PC-3 (cell line): ENCODE data around the gene NAGLU. TPM values are rescaled to one million over a fixed set of nuclear protein-coding genes. Genes with fewer than 3 reads are reported as not detected.
"Not testable (repeated sequence)": the region's sequence is repeated elsewhere in the genome, so short reads cannot be mapped to it uniquely, and the experiment has no call there.

Experiments
- ATAC-seq: fragments of 200-7000 bp; cut with Tn5 transposase; 2 replicates; pipeline ENCODE4 v1.9.1; 2020; ENCODE audit warnings: mild to moderate bottlenecking, moderate library complexity
- BruUV-seq: library from RNA; stranded (reverse); fragments of 400-500 nt; replicated peaks from 2 replicates; lab custom pipeline; 2021; lab: Mats Ljungman, UMichigan
- CTCF ChIA-PET: fragments of 300-600 bp; sonication (Branson Sonifier 250); formaldehyde crosslinking; loops from one replicate; lab custom pipeline; 2022; ENCODE audit warnings: antibody characterized with exemption; lab: Charles Lee
- POLR2A ChIA-PET: fragments of 300-600 bp; sonication (Branson Sonifier 250); formaldehyde crosslinking; loops from one replicate; lab custom pipeline; 2022; ENCODE audit warnings: antibody characterized with exemption; ENCODE audit not compliant: unreplicated experiment; lab: Charles Lee
- DNase-seq: peaks from one replicate; pipeline ENCODE4 v3.0.0-alpha.2; 2015
- H2AFZ ChIP-seq: fragments of 300-600 bp; sonication (generic); 2 replicates; pipeline ENCODE4 v1.6.0; 2016; ENCODE audit warnings: antibody characterized with exemption, low read length
- H3F3A ChIP-seq: fragments of 300-600 bp; sonication (generic); one replicate; pipeline ENCODE4 v1.6.0; 2017; ENCODE audit warnings: antibody characterized with exemption, low read length, control low read depth, mild to moderate bottlenecking; ENCODE audit not compliant: unreplicated experiment
- H3K27ac ChIP-seq: fragments of 300-600 bp; sonication (generic); 2 replicates; pipeline ENCODE4 v1.5.1; 2016; ENCODE audit warnings: mild to moderate bottlenecking, low read length
- H3K27me3 ChIP-seq: fragments of 300-600 bp; sonication (generic); 2 replicates; pipeline ENCODE4 v1.6.1; 2016; ENCODE audit warnings: low read length, mixed read lengths
- H3K36me3 ChIP-seq: fragments of 300-600 bp; sonication (generic); 2 replicates; pipeline ENCODE4 v1.6.1; 2016; ENCODE audit warnings: low read depth, mixed run types, low read length, mixed read lengths
- H3K4me1 ChIP-seq: fragments of 300-600 bp; sonication (generic); 2 replicates; pipeline ENCODE4 v1.5.1; 2016; ENCODE audit warnings: low read length; ENCODE audit not compliant: insufficient read depth
- H3K4me2 ChIP-seq: fragments of 300-600 bp; sonication (generic); 2 replicates; pipeline ENCODE4 v1.6.0; 2016; ENCODE audit warnings: low read length
- H3K4me3 ChIP-seq: fragments of 300-600 bp; sonication (generic); 2 replicates; pipeline ENCODE4 v1.5.1; 2016; ENCODE audit warnings: mild to moderate bottlenecking, low read length, mixed read lengths
- H3K79me2 ChIP-seq: fragments of 300-600 bp; sonication (generic); 2 replicates; pipeline ENCODE4 v1.6.1; 2017; ENCODE audit warnings: low read length, mixed read lengths
- H3K9ac ChIP-seq: fragments of 300-600 bp; sonication (generic); 2 replicates; pipeline ENCODE4 v1.6.0; 2016; ENCODE audit warnings: mild to moderate bottlenecking, low read length
- H3K9me2 ChIP-seq: fragments of 300-600 bp; sonication (generic); replicated peaks from 2 replicates; pipeline ENCODE4 v1.6.1; 2016; ENCODE audit warnings: mixed run types, low read length, mixed read lengths
- H3K9me3 ChIP-seq: fragments of 300-600 bp; sonication (generic); 2 replicates; pipeline ENCODE4 v1.6.1; 2016; ENCODE audit warnings: low read length, mixed read lengths
- H4K20me1 ChIP-seq: fragments of 300-600 bp; sonication (generic); 2 replicates; pipeline ENCODE4 v1.6.1; 2016; ENCODE audit warnings: low read length, mixed read lengths
- CTCF ChIP-seq: fragments of 300-600 bp; sonication (generic); conservative IDR thresholded peaks from 2 replicates; pipeline ENCODE4 v1.5.1; 2017; ENCODE audit warnings: antibody characterized with exemption, low read depth, mild to moderate bottlenecking, low read length
- EZH2 ChIP-seq: fragments of 300-600 bp; sonication (generic); IDR thresholded peaks from one replicate; pipeline ENCODE4 v1.6.1; 2017; ENCODE audit warnings: antibody characterized with exemption, mild to moderate bottlenecking, low read length; ENCODE audit not compliant: unreplicated experiment
- EZH2phosphoT487 ChIP-seq: fragments of 300-600 bp; sonication (generic); IDR thresholded peaks from 2 replicates; pipeline ENCODE4 v1.6.1; 2018; ENCODE audit warnings: mild to moderate bottlenecking, antibody characterized with exemption, low read length, borderline replicate concordance
- intact Hi-C: fragments of 100-400 bp; cut with micrococcal nuclease; formaldehyde crosslinking; loops from 2 replicates; pipeline ENCODE4 v1.9.0; 2023
- total RNA-seq: library from RNA; depleted of rRNA; stranded (reverse); fragments of >200 nt; gene quantifications from 2 replicates; pipeline ENCODE4 v1.2.3, GENCODE V29; 2014

The NAGLU gene
- total RNA-seq, 1 experiment from 2014 or later = 4.9 TPM

DNA sequence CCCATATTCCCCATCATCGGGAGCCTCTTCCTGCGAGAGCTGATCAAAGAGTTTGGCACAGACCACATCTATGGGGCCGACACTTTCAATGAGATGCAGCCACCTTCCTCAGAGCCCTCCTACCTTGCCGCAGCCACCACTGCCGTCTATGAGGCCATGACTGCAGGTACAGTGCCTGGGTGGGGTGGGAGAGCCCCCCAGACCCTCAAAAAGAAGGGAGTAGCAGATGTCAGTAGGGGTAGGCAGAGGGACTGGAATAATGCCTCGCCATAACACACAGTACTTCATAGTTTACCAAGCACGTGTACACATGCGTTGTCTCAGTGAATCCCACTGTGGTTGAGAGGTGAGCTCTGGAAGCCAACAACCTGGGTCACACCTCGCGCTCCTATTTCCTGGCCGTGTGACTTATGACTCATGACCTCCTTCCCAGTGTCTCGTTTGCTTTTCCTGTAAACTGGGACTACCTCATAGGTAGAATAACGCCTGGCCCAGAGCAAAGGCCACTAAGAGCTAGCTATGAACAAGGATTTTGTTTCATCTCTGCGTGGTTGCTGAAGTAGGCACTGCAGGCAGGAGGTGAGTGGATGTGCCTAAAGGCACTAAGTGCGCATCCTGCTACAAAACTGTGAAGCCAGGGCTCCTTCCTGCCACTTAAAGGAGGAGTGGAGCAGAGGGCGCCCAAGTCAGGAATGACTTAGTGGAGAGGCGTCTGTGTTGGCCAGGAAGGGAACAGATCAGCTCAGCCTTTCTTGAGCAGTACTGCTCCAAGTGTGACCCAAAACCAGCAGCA, 5.2 kb downstream of the NAGLU start:
- no peak overlapping the region for H3K4me3 ChIP-seq
- H3K79me2 ChIP-seq = no peaks in the 10 kb centered on the region
- intact Hi-C loops = no loop called here
- peaks cover 17% of the 10 kb centered on the region for H3K4me1 ChIP-seq
- peak; percentile 60 for ATAC-seq
- H3K9ac ChIP-seq = no peak overlapping the region
- no peaks in the 10 kb centered on the region for H3F3A ChIP-seq
- no peaks in the 10 kb centered on the region for H3K36me3 ChIP-seq
- TF ChIP-seq EZH2phosphoT487 = no peak
- H3K27me3 ChIP-seq = no peaks in the 10 kb centered on the region
- H3K9me3 ChIP-seq = no peaks in the 10 kb centered on the region
- BruUV-seq = no TSS peak
- H3K27ac ChIP-seq = peak overlapping the region; percentile 56
- H3K9me2 ChIP-seq = no peaks in the 10 kb centered on the region
- CTCF ChIA-PET = no interaction called here
- no peaks in the 10 kb centered on the region for H4K20me1 ChIP-seq
- no peak overlapping the region for H2AFZ ChIP-seq
- peak; percentile 57 for DNase-seq
- POLR2A ChIA-PET = interaction anchor here (0.5 kb wide), 1 partner anchor 33 kb away, joined by 3 read pairs; no protein-coding TSS in a partner anchor
- H3K4me2 ChIP-seq = peak overlapping the region; percentile 39

GRCh38 chr17:42543190-42544079, 7.4 kb downstream of the NAGLU start:
- Histone ChIP-seq H3K9me3 (no peaks in the 10 kb centered on the region), H3K27me3 (no peaks in the 10 kb centered on the region), H3K9me2 (no peaks in the 10 kb centered on the region), H3K36me3 (no peaks in the 10 kb centered on the region), H4K20me1 (no peaks in the 10 kb centered on the region), H3K4me1 (peaks cover 12% of the 10 kb centered on the region), H3K4me3 (no peak overlapping the region), H3K4me2 (no peak overlapping the region), H3F3A (no peaks in the 10 kb centered on the region), H3K79me2 (no peaks in the 10 kb centered on the region), H2AFZ (no peak overlapping the region), H3K27ac (no peak overlapping the region), H3K9ac (no peak overlapping the region)
- CTCF ChIA-PET = no interaction called here
- intact Hi-C loops = no loop called here
- TF ChIP-seq EZH2phosphoT487 (no peak), CTCF (no peak), EZH2 (no peak)
- ATAC-seq (no peak), DNase-seq (no peak)
- POLR2A ChIA-PET = no interaction called here
- BruUV-seq = no TSS peak

GRCh38 chr17:42544874-42545283, 8.8 kb downstream of the NAGLU start:
- Histone ChIP-seq H3K27me3 (no peaks in the 10 kb centered on the region), H3K79me2 (no peaks in the 10 kb centered on the region), H3K9ac (no peak overlapping the region), H3K4me2 (no peak overlapping the region), H3K36me3 (no peaks in the 10 kb centered on the region), H3K4me3 (no peak overlapping the region), H3K27ac (no peak overlapping the region), H3F3A (no peaks in the 10 kb centered on the region), H4K20me1 (no peaks in the 10 kb centered on the region), H2AFZ (no peak overlapping the region), H3K4me1 (peaks cover 16% of the 10 kb centered on the region), H3K9me3 (no peaks in the 10 kb centered on the region), H3K9me2 (no peaks in the 10 kb centered on the region)
- ChIA-PET POLR2A (no interaction called here), CTCF (no interaction called here)
- intact Hi-C loops = no loop called here
- no peak for ATAC-seq
- BruUV-seq = no TSS peak
- DNase-seq = no peak
- TF ChIP-seq CTCF = no peak
- no peak for TF ChIP-seq EZH2phosphoT487
- TF ChIP-seq EZH2 = no peak

GRCh38 chr17:42545755-42546505, 9.9 kb downstream of the NAGLU start:
- CTCF ChIA-PET, H3K27me3 ChIP-seq, POLR2A ChIA-PET, BruUV-seq, H2AFZ ChIP-seq, H3K4me3 ChIP-seq, H3K27ac ChIP-seq, H3K9me2 ChIP-seq, ATAC-seq, intact Hi-C loops, H3K4me2 ChIP-seq, H3F3A ChIP-seq, DNase-seq, H3K79me2 ChIP-seq, H3K36me3 ChIP-seq, H4K20me1 ChIP-seq, H3K9ac ChIP-seq, H3K9me3 ChIP-seq: not testable (repeated sequence)
- H3K4me1 ChIP-seq = peaks cover 14% of the 10 kb centered on the region
